PC-3 (cell line): ENCODE measurements around the gene CARF. TPM values are rescaled to one million over a fixed set of nuclear protein-coding genes. Genes with fewer than 3 reads are reported as not detected.
A peak's percentile ranks its signal among the peaks of the same experiment; 100 is the strongest.

Experiments
- ATAC-seq: fragments of 200-7000 bp; cut with Tn5 transposase; 2 replicates; pipeline ENCODE4 v1.9.1; 2020; ENCODE audit warnings: mild to moderate bottlenecking, moderate library complexity
- BruUV-seq: library from RNA; stranded (reverse); fragments of 400-500 nt; replicated peaks from 2 replicates; lab custom pipeline; 2021; lab: Mats Ljungman, UMichigan
- CTCF ChIA-PET: fragments of 300-600 bp; sonication (Branson Sonifier 250); formaldehyde crosslinking; loops from one replicate; lab custom pipeline; 2022; ENCODE audit warnings: antibody characterized with exemption; lab: Charles Lee
- POLR2A ChIA-PET: fragments of 300-600 bp; sonication (Branson Sonifier 250); formaldehyde crosslinking; loops from one replicate; lab custom pipeline; 2022; ENCODE audit warnings: antibody characterized with exemption; ENCODE audit not compliant: unreplicated experiment; lab: Charles Lee
- DNase-seq: peaks from one replicate; pipeline ENCODE4 v3.0.0-alpha.2; 2015
- H2AFZ ChIP-seq: fragments of 300-600 bp; sonication (generic); 2 replicates; pipeline ENCODE4 v1.6.0; 2016; ENCODE audit warnings: antibody characterized with exemption, low read length
- H3F3A ChIP-seq: fragments of 300-600 bp; sonication (generic); one replicate; pipeline ENCODE4 v1.6.0; 2017; ENCODE audit warnings: antibody characterized with exemption, low read length, control low read depth, mild to moderate bottlenecking; ENCODE audit not compliant: unreplicated experiment
- H3K27ac ChIP-seq: fragments of 300-600 bp; sonication (generic); 2 replicates; pipeline ENCODE4 v1.5.1; 2016; ENCODE audit warnings: mild to moderate bottlenecking, low read length
- H3K27me3 ChIP-seq: fragments of 300-600 bp; sonication (generic); 2 replicates; pipeline ENCODE4 v1.6.1; 2016; ENCODE audit warnings: low read length, mixed read lengths
- H3K36me3 ChIP-seq: fragments of 300-600 bp; sonication (generic); 2 replicates; pipeline ENCODE4 v1.6.1; 2016; ENCODE audit warnings: low read depth, mixed run types, low read length, mixed read lengths
- H3K4me1 ChIP-seq: fragments of 300-600 bp; sonication (generic); 2 replicates; pipeline ENCODE4 v1.5.1; 2016; ENCODE audit warnings: low read length; ENCODE audit not compliant: insufficient read depth
- H3K4me2 ChIP-seq: fragments of 300-600 bp; sonication (generic); 2 replicates; pipeline ENCODE4 v1.6.0; 2016; ENCODE audit warnings: low read length
- H3K4me3 ChIP-seq: fragments of 300-600 bp; sonication (generic); 2 replicates; pipeline ENCODE4 v1.5.1; 2016; ENCODE audit warnings: mild to moderate bottlenecking, low read length, mixed read lengths
- H3K79me2 ChIP-seq: fragments of 300-600 bp; sonication (generic); 2 replicates; pipeline ENCODE4 v1.6.1; 2017; ENCODE audit warnings: low read length, mixed read lengths
- H3K9ac ChIP-seq: fragments of 300-600 bp; sonication (generic); 2 replicates; pipeline ENCODE4 v1.6.0; 2016; ENCODE audit warnings: mild to moderate bottlenecking, low read length
- H3K9me2 ChIP-seq: fragments of 300-600 bp; sonication (generic); replicated peaks from 2 replicates; pipeline ENCODE4 v1.6.1; 2016; ENCODE audit warnings: mixed run types, low read length, mixed read lengths
- H3K9me3 ChIP-seq: fragments of 300-600 bp; sonication (generic); 2 replicates; pipeline ENCODE4 v1.6.1; 2016; ENCODE audit warnings: low read length, mixed read lengths
- H4K20me1 ChIP-seq: fragments of 300-600 bp; sonication (generic); 2 replicates; pipeline ENCODE4 v1.6.1; 2016; ENCODE audit warnings: low read length, mixed read lengths
- EZH2 ChIP-seq: fragments of 300-600 bp; sonication (generic); IDR thresholded peaks from one replicate; pipeline ENCODE4 v1.6.1; 2017; ENCODE audit warnings: antibody characterized with exemption, mild to moderate bottlenecking, low read length; ENCODE audit not compliant: unreplicated experiment
- EZH2phosphoT487 ChIP-seq: fragments of 300-600 bp; sonication (generic); IDR thresholded peaks from 2 replicates; pipeline ENCODE4 v1.6.1; 2018; ENCODE audit warnings: mild to moderate bottlenecking, antibody characterized with exemption, low read length, borderline replicate concordance
- intact Hi-C: fragments of 100-400 bp; cut with micrococcal nuclease; formaldehyde crosslinking; loops from 2 replicates; pipeline ENCODE4 v1.9.0; 2023
- total RNA-seq: library from RNA; depleted of rRNA; stranded (reverse); fragments of >200 nt; gene quantifications from 2 replicates; pipeline ENCODE4 v1.2.3, GENCODE V29; 2014
- TF ChIP-seq, protein P1 (sequence below): fragments of 300-600 bp; sonication (generic); conservative IDR thresholded peaks from 2 replicates; pipeline ENCODE4 v1.5.1; 2017; ENCODE audit warnings: antibody characterized with exemption, low read depth, mild to moderate bottlenecking, low read length

Gene CARF
- total RNA-seq, 1 experiment from 2014 or later: 4.4 TPM

DNA sequence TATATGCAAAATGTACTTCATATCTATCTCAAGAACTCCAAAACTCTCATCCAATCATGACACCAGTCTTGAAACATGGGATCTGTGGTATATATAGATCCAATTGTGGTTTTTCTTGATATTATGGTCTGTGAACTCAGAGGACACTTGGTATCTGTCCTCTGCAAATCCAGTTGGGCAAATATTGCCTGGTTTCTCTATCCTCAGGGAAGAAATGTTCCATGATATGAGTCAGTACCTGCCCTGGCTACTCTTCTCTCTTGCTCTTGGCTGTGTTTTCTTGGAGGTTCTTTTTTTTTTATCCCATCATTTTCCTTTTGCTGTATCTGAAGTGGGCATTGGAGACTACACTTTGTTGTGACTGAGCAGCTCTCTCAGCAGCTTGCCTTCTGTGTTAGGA, 113.5 kb downstream of the CARF start:
- no peak overlapping the region for H3K9ac ChIP-seq
- H3K36me3 ChIP-seq: no peaks in the 10 kb centered on the region
- ChIA-PET CTCF (no interaction called here), POLR2A (no interaction called here)
- intact Hi-C loops: no loop called here
- no peaks in the 10 kb centered on the region for H3K9me2 ChIP-seq
- BruUV-seq: no TSS peak
- TF ChIP-seq, protein P1, sequence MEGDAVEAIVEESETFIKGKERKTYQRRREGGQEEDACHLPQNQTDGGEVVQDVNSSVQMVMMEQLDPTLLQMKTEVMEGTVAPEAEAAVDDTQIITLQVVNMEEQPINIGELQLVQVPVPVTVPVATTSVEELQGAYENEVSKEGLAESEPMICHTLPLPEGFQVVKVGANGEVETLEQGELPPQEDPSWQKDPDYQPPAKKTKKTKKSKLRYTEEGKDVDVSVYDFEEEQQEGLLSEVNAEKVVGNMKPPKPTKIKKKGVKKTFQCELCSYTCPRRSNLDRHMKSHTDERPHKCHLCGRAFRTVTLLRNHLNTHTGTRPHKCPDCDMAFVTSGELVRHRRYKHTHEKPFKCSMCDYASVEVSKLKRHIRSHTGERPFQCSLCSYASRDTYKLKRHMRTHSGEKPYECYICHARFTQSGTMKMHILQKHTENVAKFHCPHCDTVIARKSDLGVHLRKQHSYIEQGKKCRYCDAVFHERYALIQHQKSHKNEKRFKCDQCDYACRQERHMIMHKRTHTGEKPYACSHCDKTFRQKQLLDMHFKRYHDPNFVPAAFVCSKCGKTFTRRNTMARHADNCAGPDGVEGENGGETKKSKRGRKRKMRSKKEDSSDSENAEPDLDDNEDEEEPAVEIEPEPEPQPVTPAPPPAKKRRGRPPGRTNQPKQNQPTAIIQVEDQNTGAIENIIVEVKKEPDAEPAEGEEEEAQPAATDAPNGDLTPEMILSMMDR: no peak
- TF ChIP-seq EZH2 (no peak), EZH2phosphoT487 (no peak)
- H4K20me1 ChIP-seq: no peaks in the 10 kb centered on the region
- no peak overlapping the region for H3K27ac ChIP-seq
- ATAC-seq: no peak
- no peaks in the 10 kb centered on the region for H3K27me3 ChIP-seq
- H2AFZ ChIP-seq: no peak overlapping the region
- no peak overlapping the region for H3K4me2 ChIP-seq
- H3K4me3 ChIP-seq: no peak overlapping the region
- H3K9me3 ChIP-seq: no peaks in the 10 kb centered on the region
- peak; percentile 26 for DNase-seq
- 0 out of 2 replicates have a peak, but pooled peaks cover 5% of the 10 kb centered on the region for H3K4me1 ChIP-seq
- H3F3A ChIP-seq: peaks cover 6% of the 10 kb centered on the region
- peaks cover 4% of the 10 kb centered on the region; the same call in 1 of the 2 replicates for H3K79me2 ChIP-seq

GRCh38 chr2:203030545-203030944, 118.5 kb downstream of the CARF start:
- ATAC-seq (no peak), DNase-seq (no peak)
- no peak overlapping the region for H3K4me2 ChIP-seq
- intact Hi-C loops: no loop called here
- ChIA-PET POLR2A (no interaction called here), CTCF (no interaction called here)
- H3K27me3 ChIP-seq: no peaks in the 10 kb centered on the region
- no peaks in the 10 kb centered on the region for H3K36me3 ChIP-seq
- BruUV-seq: no TSS peak
- no peaks in the 10 kb centered on the region for H3K9me2 ChIP-seq
- no peaks in the 10 kb centered on the region for H3F3A ChIP-seq
- H3K4me1 ChIP-seq: no peaks in the 10 kb centered on the region
- no peak overlapping the region for H3K27ac ChIP-seq
- no peak overlapping the region for H3K4me3 ChIP-seq
- H4K20me1 ChIP-seq: no peaks in the 10 kb centered on the region
- H2AFZ ChIP-seq: no peak overlapping the region
- no peaks in the 10 kb centered on the region for H3K79me2 ChIP-seq
- TF ChIP-seq EZH2: no peak
- TF ChIP-seq, protein P1: no peak
- no peak for TF ChIP-seq EZH2phosphoT487
- no peaks in the 10 kb centered on the region for H3K9me3 ChIP-seq
- no peak overlapping the region for H3K9ac ChIP-seq

- TF ChIP-seq, protein P1: no peak
- no peak for TF ChIP-seq EZH2phosphoT487
- TF ChIP-seq EZH2: no peak
- intact Hi-C loops: no loop called here
- Histone ChIP-seq H3K36me3 (no peaks in the 10 kb centered on the region), H2AFZ (no peak overlapping the region), H3K4me3 (no peak overlapping the region), H3F3A (no peaks in the 10 kb centered on the region), H3K27me3 (no peaks in the 10 kb centered on the region), H3K9ac (no peak overlapping the region), H3K4me2 (no peak overlapping the region), H4K20me1 (no peaks in the 10 kb centered on the region), H3K9me2 (no peaks in the 10 kb centered on the region), H3K27ac (no peak overlapping the region), H3K4me1 (no peaks in the 10 kb centered on the region), H3K9me3 (no peaks in the 10 kb centered on the region), H3K79me2 (no peaks in the 10 kb centered on the region)
- no TSS peak for BruUV-seq
- ChIA-PET POLR2A (no interaction called here), CTCF (no interaction called here)
- ATAC-seq (no peak), DNase-seq (no peak)
These were observed 118.9 kb downstream of the CARF start for GRCh38 chr2:203030991-203031390.
